Ovary (tissue), 3 donors: Measurements from ENCODE around the gene SPRR1A.

ENCODE experiments used
- EP300 ChIP-seq: sonication (generic); formaldehyde crosslinking; IDR thresholded peaks from one replicate; pipeline ENCODE4 v1.6.1; 2017; ENCODE audit warnings: antibody characterized with exemption
- POLR2A ChIP-seq: fragments of 450-650 bp; IDR thresholded peaks from one replicate; pipeline ENCODE4 v1.6.1; 2017; ENCODE audit warnings: antibody characterized with exemption, mild to moderate bottlenecking, moderate library complexity
- TF ChIP-seq, protein P1 (sequence below), 3 donors: fragments of 450-650 bp in 2 of 3; fragments of 200-600 bp in 1 of 3; IDR thresholded peaks; one replicate each; pipeline versions ENCODE4 v1.5.1 to v1.8.0; 2016 to 2022; ENCODE audit warnings: antibody characterized with exemption in 3 of 3, mild to moderate bottlenecking in 1 of 3
- donor health status: DM: no; HTN: no; CAD: no.

DNA sequence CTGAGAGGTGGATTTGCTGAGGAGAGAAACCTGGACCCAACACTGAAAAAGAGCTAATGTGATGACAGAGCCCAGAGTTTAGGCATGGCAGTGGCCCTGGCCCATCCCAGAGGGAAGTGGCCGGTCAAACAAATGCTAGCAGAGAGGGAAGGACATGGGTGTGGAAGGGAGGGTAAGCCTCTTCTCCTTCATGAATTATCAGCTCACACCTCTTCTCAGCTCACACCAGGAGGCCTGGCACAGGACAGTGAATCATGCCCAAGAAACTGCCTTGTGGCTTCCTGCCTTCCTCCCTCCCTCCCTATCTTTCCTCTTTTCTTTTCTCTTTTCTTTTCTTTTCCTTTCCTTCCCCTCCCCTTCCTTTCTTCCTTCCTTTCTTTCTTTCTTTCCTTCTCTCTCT, 16.4 kb downstream of the SPRR1A start:
- TF ChIP-seq, protein P1, sequence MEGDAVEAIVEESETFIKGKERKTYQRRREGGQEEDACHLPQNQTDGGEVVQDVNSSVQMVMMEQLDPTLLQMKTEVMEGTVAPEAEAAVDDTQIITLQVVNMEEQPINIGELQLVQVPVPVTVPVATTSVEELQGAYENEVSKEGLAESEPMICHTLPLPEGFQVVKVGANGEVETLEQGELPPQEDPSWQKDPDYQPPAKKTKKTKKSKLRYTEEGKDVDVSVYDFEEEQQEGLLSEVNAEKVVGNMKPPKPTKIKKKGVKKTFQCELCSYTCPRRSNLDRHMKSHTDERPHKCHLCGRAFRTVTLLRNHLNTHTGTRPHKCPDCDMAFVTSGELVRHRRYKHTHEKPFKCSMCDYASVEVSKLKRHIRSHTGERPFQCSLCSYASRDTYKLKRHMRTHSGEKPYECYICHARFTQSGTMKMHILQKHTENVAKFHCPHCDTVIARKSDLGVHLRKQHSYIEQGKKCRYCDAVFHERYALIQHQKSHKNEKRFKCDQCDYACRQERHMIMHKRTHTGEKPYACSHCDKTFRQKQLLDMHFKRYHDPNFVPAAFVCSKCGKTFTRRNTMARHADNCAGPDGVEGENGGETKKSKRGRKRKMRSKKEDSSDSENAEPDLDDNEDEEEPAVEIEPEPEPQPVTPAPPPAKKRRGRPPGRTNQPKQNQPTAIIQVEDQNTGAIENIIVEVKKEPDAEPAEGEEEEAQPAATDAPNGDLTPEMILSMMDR (IDR thresholded peaks at IDR 0.05): no peak
- no peak for TF ChIP-seq EP300
- no peak for TF ChIP-seq POLR2A
